Placental epithelial cell (primary cell): ENCODE measurements around the gene HEATR3. TPM values are rescaled to one million over a fixed set of nuclear protein-coding genes. Genes with fewer than 3 reads are reported as not detected.

Experiments
- small RNA-seq: library from RNA; depleted of rRNA; stranded (forward); fragments of <200 nt; gene quantifications from one replicate; pipeline ENCODE3, GENCODE V24; 2012
- total RNA-seq: library from RNA; depleted of rRNA; stranded (reverse); fragments of >200 nt; gene quantifications from 2 replicates; pipeline ENCODE4 v1.2.3, GENCODE V29; 2012

Gene HEATR3
- total RNA-seq = 9.4 and 22.7 TPM in 2 replicates

GRCh38 chr16:50065624-50066481 lies at the start of gene HEATR3:
Gene HEATR3 (plus strand): TSS chr16:50065970. CDS start chr16:50066132, 162 bp downstream.

GRCh38 chr16:50024684-50025536 lies 40.9 kb upstream of the HEATR3 start, which contains the start of gene CNEP1R1:
Gene CNEP1R1 (plus strand): TSS chr16:50025225. CDS start chr16:50025316, 91 bp downstream.

GRCh38 chr16:50152807-50153595 lies 87.2 kb downstream of the HEATR3 start, which contains the start of gene TENT4B:
Gene TENT4B (plus strand): TSS chr16:50153306. CDS start chr16:50153622, 316 bp downstream.

Small RNA genes within 50 kb of the gene (small RNA-seq; reads per million reads assigned to genes)
- gene RF00017 = not detected
- 0.83 reads per million, percentile 49 among the genes with 10 or more reads in this experiment for gene RF00156
- 0.12 reads per million for gene RNY4P3
- gene RPL10P14 = not detected

Other genes with a start within 250 kb of the HEATR3 start
- 0.54 and 1.2 TPM in 2 replicates for gene ZNF423, start 209.9 kb upstream of the HEATR3 start, total RNA-seq
- 23.6 and 40.8 TPM in 2 replicates for gene CNEP1R1, start 40.7 kb upstream of the HEATR3 start, total RNA-seq
- gene TENT4B, start 87.3 kb downstream of the HEATR3 start, total RNA-seq = 8.2 TPM in 2 replicates
- gene ADCY7, start 200.6 kb downstream of the HEATR3 start, total RNA-seq = 40.4 and 76.5 TPM in 2 replicates